ENCODE data around the gene SETD1B. TPM values are rescaled to one million over a fixed set of nuclear protein-coding genes. Genes with fewer than 3 reads are reported as not detected.

SETD1B gene
- total and polyA plus RNA-seq, 2 of the 4 experiments (the other 2 are of a cell fraction), result 0.90 to 5.1 TPM

DNA sequence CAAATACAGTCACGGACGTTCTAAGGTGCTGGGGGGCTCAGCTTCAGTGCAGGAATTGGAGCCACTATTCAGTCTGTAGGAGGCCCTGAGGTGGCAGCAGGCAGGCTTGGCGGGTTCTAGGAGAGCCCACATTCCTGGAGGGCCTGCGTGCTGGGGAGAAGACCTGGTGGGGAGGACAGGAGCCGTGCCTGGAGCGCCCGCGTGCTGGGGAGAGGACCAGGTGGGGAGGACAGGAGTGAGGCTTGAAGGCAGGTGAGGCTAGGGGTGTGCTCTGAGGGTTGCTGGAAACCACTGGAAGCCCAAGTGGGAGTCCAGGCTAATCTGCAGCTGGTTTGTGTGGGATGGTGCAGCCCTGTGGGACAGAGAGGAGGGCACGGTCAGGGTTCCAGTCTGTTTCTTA, 33.4 kb upstream of the SETD1B start:
- H3K9ac ChIP-seq (ENCODE audit: low read depth, low read length), result no peak overlapping the region
- H3K4me1 ChIP-seq (ENCODE audit: control insufficient read depth, insufficient read depth, low read length), result peaks cover 25% of the 10 kb centered on the region
- TF ChIP-seq BHLHE40 (IDR thresholded peaks at IDR 0.05; ENCODE audit: low read depth, low read length), result no peak
- no peak for TF ChIP-seq MAFK (IDR thresholded peaks at IDR 0.05; ENCODE audit: low read depth, low read length)
- TF ChIP-seq NFE2L2 (IDR thresholded peaks at IDR 0.05; ENCODE audit: low read depth, low read length), result no peak
- no peak for TF ChIP-seq FOS (IDR thresholded peaks at IDR 0.05; ENCODE audit: low read depth, low read length)
- TF ChIP-seq POLR2A (IDR thresholded peaks at IDR 0.05; ENCODE audit: low read depth, low read length), result no peak
- TF ChIP-seq, protein P1, sequence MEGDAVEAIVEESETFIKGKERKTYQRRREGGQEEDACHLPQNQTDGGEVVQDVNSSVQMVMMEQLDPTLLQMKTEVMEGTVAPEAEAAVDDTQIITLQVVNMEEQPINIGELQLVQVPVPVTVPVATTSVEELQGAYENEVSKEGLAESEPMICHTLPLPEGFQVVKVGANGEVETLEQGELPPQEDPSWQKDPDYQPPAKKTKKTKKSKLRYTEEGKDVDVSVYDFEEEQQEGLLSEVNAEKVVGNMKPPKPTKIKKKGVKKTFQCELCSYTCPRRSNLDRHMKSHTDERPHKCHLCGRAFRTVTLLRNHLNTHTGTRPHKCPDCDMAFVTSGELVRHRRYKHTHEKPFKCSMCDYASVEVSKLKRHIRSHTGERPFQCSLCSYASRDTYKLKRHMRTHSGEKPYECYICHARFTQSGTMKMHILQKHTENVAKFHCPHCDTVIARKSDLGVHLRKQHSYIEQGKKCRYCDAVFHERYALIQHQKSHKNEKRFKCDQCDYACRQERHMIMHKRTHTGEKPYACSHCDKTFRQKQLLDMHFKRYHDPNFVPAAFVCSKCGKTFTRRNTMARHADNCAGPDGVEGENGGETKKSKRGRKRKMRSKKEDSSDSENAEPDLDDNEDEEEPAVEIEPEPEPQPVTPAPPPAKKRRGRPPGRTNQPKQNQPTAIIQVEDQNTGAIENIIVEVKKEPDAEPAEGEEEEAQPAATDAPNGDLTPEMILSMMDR (conservative IDR thresholded peaks at IDR 0.05; ENCODE audit: low read depth, low read length), result no peak
- TF ChIP-seq MAZ (IDR thresholded peaks at IDR 0.05; ENCODE audit: borderline replicate concordance, low read depth, low read length), result no peak
- TF ChIP-seq CEBPB (IDR thresholded peaks at IDR 0.05; ENCODE audit: low read depth, low read length), result no peak
- no peak for TF ChIP-seq RFX5 (IDR thresholded peaks at IDR 0.05; ENCODE audit: low read depth, low read length)
- TF ChIP-seq RCOR1 (IDR thresholded peaks at IDR 0.05; ENCODE audit: insufficient replicate concordance, low read length), result no peak
- CTCF ChIA-PET, result no interaction called here
- DNase-seq (no peak), ATAC-seq (ENCODE audit: low read depth) (no peak)
- no peak overlapping the region for H2AK9ac ChIP-seq (replicated peaks; ENCODE audit: low read depth, low read length, poor library complexity)
- H3K27ac ChIP-seq (ENCODE audit: insufficient read depth, low read length), result no peak overlapping the region
- H3K18ac ChIP-seq (ENCODE audit: low read depth, low read length), result no peak overlapping the region
- H2BK15ac ChIP-seq (ENCODE audit: low read depth, low read length), result no peak overlapping the region
- no peak overlapping the region for H2BK20ac ChIP-seq (ENCODE audit: low read depth, low read length)
- no peak overlapping the region for H3K56ac ChIP-seq (ENCODE audit: extremely low read depth, insufficient read depth, low read length)
- no peak overlapping the region for H2BK5ac ChIP-seq (ENCODE audit: low read depth, low read length, poor library complexity, severe bottlenecking)
- H2BK120ac ChIP-seq (ENCODE audit: low read depth, low read length), result no peak overlapping the region
- WGBS, 2 experiments (ENCODE audit: extremely low coverage in 2 of 2, insufficient read length in 1 of 2), result 100% methylated on average over 2 of the region's 9 CpGs; no CpG with 5 or more reads in 1 of the 2 experiments
- H3K14ac ChIP-seq (replicated peaks; ENCODE audit: low read depth, low read length), result no peak overlapping the region
- no TSS peak for BruUV-seq (replicated peaks)
- peaks cover 18% of the 10 kb centered on the region for H3K9me1 ChIP-seq (ENCODE audit: insufficient read depth, low read length)
- in situ Hi-C loops (cut with MboI; ENCODE audit: low sequenced_read_pairs) (no loop called here), intact Hi-C loops (cut with micrococcal nuclease) (no loop called here), dilution Hi-C loops (cut with HindIII; ENCODE audit: low sequenced_read_pairs, unreplicated experiment) (no loop called here)
- no peak overlapping the region for H2AK5ac ChIP-seq (ENCODE audit: low read depth, low read length)
- H3K23ac ChIP-seq (ENCODE audit: low read depth, low read length), result no peak overlapping the region
- H4K8ac ChIP-seq (ENCODE audit: low read depth in 2 of 2, low read length in 2 of 2), result no peak overlapping the region
- H3K36me3 ChIP-seq (ENCODE audit: control insufficient read depth, insufficient read depth, low read length), result no peaks in the 10 kb centered on the region; the same call in 1 of the 2 replicates
- H3K9me3 ChIP-seq (ENCODE audit: control insufficient read depth, insufficient read depth, low read length), result no peaks in the 10 kb centered on the region
- no peak overlapping the region for H4K5ac ChIP-seq (ENCODE audit: low read depth, low read length)
- no peak overlapping the region for H4K91ac ChIP-seq (ENCODE audit: insufficient read depth, low read depth, low read length)
- H3K4ac ChIP-seq (ENCODE audit: low read depth, low read length), result no peak overlapping the region
- H2AFZ ChIP-seq (replicated peaks; ENCODE audit: low read length, poor library complexity), result no peak overlapping the region
- H3K4me3 ChIP-seq (ENCODE audit: insufficient read depth, low read depth, low read length), result no peak overlapping the region
- H3K27me3 ChIP-seq (ENCODE audit: control insufficient read depth, insufficient read depth, low read length), result no peaks in the 10 kb centered on the region
- POLR2A ChIA-PET (ENCODE audit: unreplicated experiment), result no interaction called here
- H3K4me2 ChIP-seq (ENCODE audit: low read depth, low read length), result no peak overlapping the region
- H3K79me1 ChIP-seq (ENCODE audit: low read depth in 1 of 2, low read length in 2 of 2), result peaks cover 0 to 31% of the 10 kb centered on the region in 2 experiments; a peak in 2 of 4 replicates
- peaks cover 3% of the 10 kb centered on the region for H4K20me1 ChIP-seq (ENCODE audit: insufficient read depth, low read length)

Data from IMR-90 (cell line).